NT2/D1 (cell line): ENCODE results near the gene HUS1.

ENCODE experiments used
- DNase-seq: peaks from one replicate; pipeline ENCODE4 v3.0.0-alpha.2; 2011; ENCODE audit warnings: low read depth, low spot score
- H3K27me3 ChIP-seq: 2 replicates; pipeline ENCODE4 v1.6.0; 2011; ENCODE audit warnings: mild to moderate bottlenecking; ENCODE audit not compliant: insufficient read length, insufficient read depth
- H3K36me3 ChIP-seq: 2 replicates; pipeline ENCODE4 v1.6.1; 2011; ENCODE audit warnings: mild to moderate bottlenecking, low read length, mixed read lengths; ENCODE audit not compliant: insufficient read depth, insufficient read length
- H3K4me1 ChIP-seq: 2 replicates; pipeline ENCODE4 v1.5.1; 2011; ENCODE audit not compliant: insufficient read depth, insufficient read length
- H3K4me3 ChIP-seq: 2 replicates; pipeline ENCODE4 v1.5.1; 2011; ENCODE audit warnings: low read depth; ENCODE audit not compliant: insufficient read length
- H3K9ac ChIP-seq: 2 replicates; pipeline ENCODE4 v1.6.0; 2011; ENCODE audit warnings: low read depth; ENCODE audit not compliant: insufficient read length
- H3K9me3 ChIP-seq: 2 replicates; pipeline ENCODE4 v1.5.1; 2011; ENCODE audit warnings: mild to moderate bottlenecking, low read length; ENCODE audit not compliant: insufficient read depth
- SUZ12 ChIP-seq: IDR thresholded peaks from 2 replicates; pipeline ENCODE4 v1.6.1; 2011; ENCODE audit not compliant: insufficient read length, insufficient read depth; ENCODE audit errors: extremely low read depth
- YY1 ChIP-seq: IDR thresholded peaks from 2 replicates; pipeline ENCODE4 v1.6.1; 2011; ENCODE audit not compliant: insufficient read length, insufficient read depth
- ZNF274 ChIP-seq: IDR thresholded peaks from 2 replicates; pipeline ENCODE4 v1.6.1; 2011; ENCODE audit warnings: mild to moderate bottlenecking, low read depth, low read length

The HUS1 gene

DNA sequence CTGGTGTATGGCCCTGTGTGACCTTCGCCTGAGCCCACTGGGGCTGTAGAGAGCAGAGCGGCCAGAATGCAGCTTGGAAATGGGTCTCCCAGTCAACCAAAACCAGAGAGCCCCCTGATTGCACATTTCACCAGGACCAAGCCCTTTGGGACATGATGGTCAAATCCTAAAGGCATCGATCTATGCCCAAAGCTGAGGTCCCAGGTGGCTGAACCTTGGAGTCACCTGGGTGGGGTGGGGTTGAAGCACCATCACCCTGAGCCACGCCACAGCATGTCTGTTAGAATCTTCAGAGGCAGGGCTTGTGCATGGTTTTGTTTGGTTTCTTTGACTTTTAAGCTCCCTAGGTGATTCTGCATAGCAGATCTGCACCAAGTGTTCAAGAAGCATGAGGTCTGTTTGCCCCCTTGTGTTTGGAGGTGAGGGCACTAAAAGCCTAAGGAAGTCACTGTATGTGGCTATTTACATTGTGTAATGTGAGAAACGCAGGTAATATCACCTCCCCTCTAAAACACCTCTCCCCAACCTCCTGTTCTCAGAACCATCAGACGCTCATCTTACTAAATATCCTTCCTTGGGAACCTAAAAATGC, 40.7 kb downstream of the HUS1 start:
- no peak for TF ChIP-seq SUZ12
- TF ChIP-seq YY1: no peak
- TF ChIP-seq ZNF274: no peak
- H3K9ac ChIP-seq: no peak overlapping the region
- no peak for DNase-seq

DNA sequence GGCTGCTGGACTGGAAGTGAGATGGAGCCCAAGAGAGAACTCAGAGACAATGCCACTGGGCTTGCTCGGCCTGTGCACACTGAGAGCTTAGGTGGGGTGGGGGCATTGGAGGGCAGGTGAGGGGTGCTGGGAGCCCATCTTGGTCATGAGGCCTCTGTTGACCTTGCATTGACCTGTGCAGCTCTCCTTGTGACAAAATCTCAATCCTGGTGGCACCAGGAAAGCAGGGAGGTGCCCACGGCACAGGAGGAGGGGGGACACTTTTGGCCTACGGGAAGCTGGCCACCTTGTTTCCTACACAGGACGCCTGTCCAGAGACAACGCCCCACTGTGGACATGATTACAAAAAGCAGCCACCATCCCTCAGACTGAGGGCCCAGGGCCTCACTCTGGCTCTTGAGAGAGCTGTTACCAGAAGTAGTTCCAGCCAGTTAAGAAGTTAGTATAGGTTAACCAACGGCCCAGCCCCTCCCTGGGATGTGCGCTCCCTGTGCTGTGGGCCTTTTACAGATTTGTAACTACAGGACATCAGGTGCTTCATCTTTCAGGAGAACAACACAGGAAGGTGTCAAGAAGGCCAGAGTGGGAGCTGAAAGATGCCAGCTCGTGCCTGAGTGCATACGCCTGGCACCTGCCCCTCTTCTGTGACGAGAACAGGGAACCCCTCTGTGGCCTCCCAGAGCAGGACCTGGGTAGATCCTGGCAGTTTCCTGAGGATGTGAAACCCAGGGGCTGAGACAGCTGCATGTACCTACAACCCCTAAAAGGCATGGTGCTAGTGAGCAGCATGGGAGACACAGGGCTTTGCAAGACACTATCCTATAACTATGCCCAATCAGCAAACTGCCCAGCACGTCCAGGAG, 41.5 kb downstream of the HUS1 start:
- Histone ChIP-seq H3K9me3 (no peaks in the 10 kb centered on the region), H3K4me1 (peaks cover 9% of the 10 kb centered on the region), H3K36me3 (no peaks in the 10 kb centered on the region), H3K27me3 (no peaks in the 10 kb centered on the region), H3K9ac (no peak overlapping the region), H3K4me3 (no peak overlapping the region)
- DNase-seq: no peak
- TF ChIP-seq ZNF274: no peak
- no peak for TF ChIP-seq YY1
- no peak for TF ChIP-seq SUZ12

More for the DNA sequence above, 40.7 kb downstream of the HUS1 start:
- Histone ChIP-seq H3K4me3 (no peak overlapping the region), H3K27me3 (no peaks in the 10 kb centered on the region), H3K4me1 (peaks cover 9% of the 10 kb centered on the region), H3K36me3 (no peaks in the 10 kb centered on the region), H3K9me3 (no peaks in the 10 kb centered on the region)

DNA sequence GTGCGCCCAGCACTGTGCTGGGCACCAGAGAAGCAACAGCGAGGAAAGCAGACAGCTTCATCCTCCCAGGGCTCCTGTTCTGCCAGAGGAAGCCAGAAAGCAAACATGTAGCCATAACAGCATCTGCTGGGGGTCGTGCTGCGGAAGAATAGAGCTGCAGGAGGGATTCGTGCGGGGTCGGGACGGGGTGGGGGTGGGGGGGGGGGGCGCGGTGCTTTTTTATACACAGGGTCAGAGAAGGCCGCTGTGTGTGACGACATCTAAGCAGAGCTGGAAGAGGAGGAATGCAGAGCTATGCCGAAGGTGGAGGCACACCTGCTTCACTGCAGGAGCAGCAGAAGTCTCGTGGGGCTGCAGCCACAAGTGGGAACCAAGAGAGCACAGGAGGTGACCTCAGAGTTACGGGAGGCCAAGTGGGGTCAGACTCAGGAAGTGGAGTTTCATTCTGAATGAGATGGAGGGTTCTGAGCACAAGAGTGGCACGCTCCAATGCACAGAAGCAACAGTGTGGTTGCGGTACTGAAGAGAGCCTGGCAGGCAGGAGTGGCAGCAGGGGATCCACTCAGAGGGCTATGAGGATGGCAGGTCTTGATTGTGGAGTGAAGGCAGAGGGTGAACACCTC, 42.2 kb downstream of the HUS1 start:
- no peaks in the 10 kb centered on the region for H3K36me3 ChIP-seq
- no peaks in the 10 kb centered on the region for H3K9me3 ChIP-seq
- H3K4me3 ChIP-seq: no peak overlapping the region
- peaks cover 9% of the 10 kb centered on the region for H3K4me1 ChIP-seq
- H3K27me3 ChIP-seq: no peaks in the 10 kb centered on the region
- no peak overlapping the region for H3K9ac ChIP-seq
- no peak for DNase-seq
- TF ChIP-seq YY1: no peak

DNA sequence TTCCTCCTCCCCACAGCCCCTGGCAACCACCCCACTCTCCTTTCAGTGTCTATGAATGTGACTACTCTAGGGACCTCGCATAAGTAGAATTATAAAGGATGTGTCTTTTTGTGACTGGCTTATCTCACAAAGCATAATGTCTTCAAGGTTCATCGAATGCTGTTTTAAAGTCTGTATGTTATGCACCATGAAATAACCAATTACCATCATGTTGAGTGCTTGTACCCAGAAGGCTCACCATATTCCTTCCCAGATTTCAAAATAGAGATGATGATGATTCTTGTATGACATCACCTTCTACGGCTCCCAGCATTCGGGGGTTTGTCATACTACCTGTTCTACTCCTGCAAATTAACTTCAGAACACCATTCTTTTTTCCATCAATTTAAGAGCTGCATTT, 43.1 kb downstream of the HUS1 start:
- H3K4me1 ChIP-seq: peaks cover 9% of the 10 kb centered on the region
- no peak overlapping the region for H3K4me3 ChIP-seq
- no peaks in the 10 kb centered on the region for H3K27me3 ChIP-seq

DNA sequence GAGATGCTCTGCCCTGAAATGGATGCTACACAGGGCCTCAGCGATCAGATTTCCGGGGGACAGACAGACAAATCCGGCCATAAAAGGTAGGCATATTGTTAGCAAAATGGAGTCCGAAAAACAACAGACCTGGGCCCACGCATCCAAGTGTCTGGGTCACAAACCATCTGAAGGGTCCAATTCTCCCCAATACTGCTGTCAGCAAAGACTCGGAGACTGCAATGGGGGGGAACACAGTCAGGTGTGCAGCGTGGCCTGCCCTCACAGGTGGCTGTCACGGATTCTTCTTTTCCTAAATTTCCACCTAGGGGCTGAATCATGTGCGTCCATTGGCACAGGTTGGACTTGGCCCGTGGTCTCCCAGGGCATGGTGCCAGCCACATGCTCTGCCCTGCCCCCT, 44.1 kb downstream of the HUS1 start:
- Histone ChIP-seq H3K4me1 (peaks cover 6% of the 10 kb centered on the region), H3K27me3 (no peaks in the 10 kb centered on the region), H3K4me3 (no peak overlapping the region), H3K9ac (no peak overlapping the region), H3K9me3 (no peaks in the 10 kb centered on the region), H3K36me3 (no peaks in the 10 kb centered on the region)
- TF ChIP-seq SUZ12 (no peak), ZNF274 (no peak), YY1 (no peak)
- DNase-seq: no peak

More for the DNA sequence above, 43.1 kb downstream of the HUS1 start:
- TF ChIP-seq YY1 (no peak), SUZ12 (no peak)
- Histone ChIP-seq H3K36me3 (no peaks in the 10 kb centered on the region), H3K9ac (no peak overlapping the region), H3K9me3 (no peaks in the 10 kb centered on the region)
- DNase-seq: no peak

DNA sequence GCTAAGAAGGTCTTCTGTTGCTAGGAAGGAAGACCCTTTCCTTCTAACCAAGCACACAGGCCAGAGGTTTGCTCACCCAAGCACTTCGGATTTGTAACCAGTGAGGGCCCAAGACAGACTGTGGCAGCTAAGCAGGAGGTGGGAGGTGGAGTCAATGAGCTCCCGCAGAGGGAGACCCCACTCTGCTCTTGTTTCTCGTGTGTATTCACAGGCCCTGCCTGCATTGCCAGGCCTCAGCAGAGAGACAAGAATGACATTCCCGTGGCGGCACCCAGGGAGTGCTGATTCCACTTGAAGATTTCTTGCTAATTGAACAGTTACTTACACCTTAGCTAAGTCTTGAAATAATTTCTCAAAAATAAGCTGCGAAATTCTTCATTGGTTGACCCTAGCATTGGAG, 44.6 kb downstream of the HUS1 start:
- Histone ChIP-seq H3K36me3 (no peaks in the 10 kb centered on the region), H3K9ac (no peak overlapping the region), H3K4me1 (peaks cover 6% of the 10 kb centered on the region), H3K4me3 (no peak overlapping the region), H3K9me3 (no peaks in the 10 kb centered on the region), H3K27me3 (no peaks in the 10 kb centered on the region)
- DNase-seq: no peak
- TF ChIP-seq ZNF274 (no peak), YY1 (no peak), SUZ12 (no peak)

DNA sequence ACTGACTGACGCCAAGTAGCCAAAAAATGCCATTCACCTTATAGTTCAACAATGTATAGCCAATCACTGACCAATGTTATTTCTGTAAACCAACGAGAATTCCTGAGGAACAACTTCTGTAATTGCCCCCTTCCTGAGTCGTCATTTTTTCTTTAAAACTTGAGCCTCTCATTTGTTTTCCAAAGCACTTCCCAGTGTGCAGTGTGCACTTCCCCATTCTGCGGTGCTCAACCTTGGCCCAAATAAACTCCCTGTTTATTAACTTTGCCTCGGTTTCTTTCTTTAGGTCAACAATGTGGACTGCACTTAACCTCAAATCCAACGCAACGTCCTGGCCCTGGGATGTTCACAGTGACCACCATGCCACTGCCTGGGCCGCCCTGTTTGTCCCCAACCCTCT, 46.2 kb downstream of the HUS1 start:
- Histone ChIP-seq H3K4me1 (peaks cover 3% of the 10 kb centered on the region), H3K9me3 (no peaks in the 10 kb centered on the region), H3K9ac (no peak overlapping the region), H3K4me3 (no peak overlapping the region), H3K36me3 (no peaks in the 10 kb centered on the region), H3K27me3 (no peaks in the 10 kb centered on the region)
- DNase-seq: no peak
- no peak for TF ChIP-seq YY1
- TF ChIP-seq ZNF274: no peak
- no peak for TF ChIP-seq SUZ12
